Adipose tissue (tissue), 3 donors: ENCODE results near the gene C16orf86. TPM values are rescaled to one million over a fixed set of nuclear protein-coding genes. Genes with fewer than 3 reads are reported as not detected.

Experiments
- H3K27ac ChIP-seq: one replicate; pipeline ENCODE4 v1.5.1; 2013; ENCODE audit warnings: low read depth, low read length
- WGBS, 3 donors: extraction: QIAGEN DNeasy Blood & Tissue Kit; methylation state at CpG; one replicate each; pipeline ENCODE4 v1.1.7; 2013; 5-methylcytosine and 5-hydroxymethylcytosine counted together
- polyA plus RNA-seq, 3 donors: library from polyadenylated mRNA; stranded (reverse); fragments of 200-250 nt; gene quantifications; one replicate each; pipeline ENCODE4 v1.2.3, GENCODE V29; 2013
- donor health status: healthy with polysubstance abuse.
- donor health status: Bipolar disorder and iron deficiency.
- donor health status: healthy.

C16orf86 gene, protein sequence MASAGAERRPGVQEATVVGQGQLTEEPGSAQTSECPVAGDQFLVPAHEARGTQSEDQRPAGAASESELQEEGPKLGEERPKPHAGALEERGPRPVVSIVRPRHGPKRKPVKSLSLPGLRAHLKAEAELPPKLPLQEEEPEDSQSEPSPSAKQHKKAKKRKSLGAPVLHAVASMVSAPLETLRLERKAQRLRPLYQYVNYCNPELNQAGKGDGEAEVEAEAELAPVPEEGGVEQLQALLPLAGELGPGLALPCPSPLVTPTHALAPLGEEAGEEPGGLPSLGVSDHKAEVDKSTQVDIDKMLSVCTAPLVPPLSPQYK
- polyA plus RNA-seq: 1 to 10 TPM; 3.5 to 6.5 (median 4.9) TPM

DNA sequence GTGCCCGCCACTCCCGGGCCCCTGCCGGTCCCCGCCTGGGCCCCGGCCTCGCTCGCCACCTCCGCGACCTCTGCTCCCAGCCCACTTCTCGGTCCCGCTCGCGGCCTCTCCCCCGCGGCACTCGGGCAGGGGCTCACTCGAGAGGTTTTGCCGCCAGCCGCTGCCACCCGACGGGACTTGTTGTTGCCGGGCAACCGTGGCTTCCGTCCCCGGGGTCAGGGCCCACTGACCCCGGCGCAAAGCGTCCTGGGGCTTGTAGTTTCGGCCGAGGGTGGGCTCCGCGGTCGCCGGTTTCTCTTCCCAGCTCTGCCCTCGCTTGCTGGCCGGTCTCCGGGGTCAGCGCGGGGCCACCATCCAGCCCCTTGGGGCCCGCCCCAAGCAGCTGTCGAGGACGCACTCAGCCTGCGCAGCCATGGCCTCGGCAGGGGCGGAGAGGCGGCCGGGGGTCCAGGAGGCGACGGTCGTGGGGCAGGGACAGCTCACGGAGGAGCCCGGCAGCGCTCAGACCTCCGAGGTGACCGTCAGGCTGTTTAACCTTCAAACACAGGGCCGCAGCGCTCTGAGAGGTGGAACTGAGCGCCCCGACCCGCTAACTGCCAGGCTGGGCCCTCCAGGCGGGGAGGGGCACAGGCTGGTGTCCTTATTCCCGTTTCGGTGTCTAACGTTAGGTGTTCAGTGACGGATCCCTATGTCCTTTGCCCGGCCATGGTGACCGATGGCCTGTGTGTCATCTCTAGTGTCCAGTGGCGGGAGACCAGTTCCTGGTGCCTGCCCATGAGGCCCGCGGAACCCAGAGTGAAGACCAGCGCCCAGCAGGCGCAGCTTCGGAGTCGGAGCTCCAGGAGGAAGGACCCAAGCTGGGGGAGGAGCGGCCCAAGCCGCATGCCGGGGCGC lies at the start of gene C16orf86, which contains the start of gene ENKD1:
Gene C16orf86, plus strand, starts transcription at position 256 of the 894 bp plus-strand sequence. Its CDS starts 157 bp downstream, at position 413.
Gene ENKD1, minus strand, starts transcription at position 192 of the 894 bp plus-strand sequence. CDS start 308 bp downstream, outside the sequence.
- peak within 1 kb of the TSS; percentile 19 for H3K27ac ChIP-seq
- WGBS, 3 donors: 3 to 9% (median 4%) methylated on average over 69 to 78 of the region's 78 CpGs

GRCh38 chr16:67628216-67628615 lies 38.4 kb upstream of the C16orf86 start:
- WGBS, 3 donors: 94 to 96% (median 96%) methylated on average over 14 of the region's 14 CpGs
- H3K27ac ChIP-seq: no peak overlapping the region

- no peak overlapping the region for H3K27ac ChIP-seq
- WGBS, 3 donors: 53 to 74% (median 63%) methylated on average over 7 of the region's 7 CpGs
These were observed 34.0 kb upstream of the C16orf86 start for GRCh38 chr16:67632415-67633172.

GRCh38 chr16:67636713-67637112 lies 29.9 kb upstream of the C16orf86 start:
- WGBS, 3 donors: 91 to 93% (median 93%) methylated on average over 8 of the region's 8 CpGs
- H3K27ac ChIP-seq: no peak overlapping the region

- 83 to 93% (median 90%) methylated on average over 12 of the region's 12 CpGs for WGBS, 3 donors
- H3K27ac ChIP-seq: no peak overlapping the region
These were observed 29.0 kb upstream of the C16orf86 start for GRCh38 chr16:67637625-67638024.

DNA sequence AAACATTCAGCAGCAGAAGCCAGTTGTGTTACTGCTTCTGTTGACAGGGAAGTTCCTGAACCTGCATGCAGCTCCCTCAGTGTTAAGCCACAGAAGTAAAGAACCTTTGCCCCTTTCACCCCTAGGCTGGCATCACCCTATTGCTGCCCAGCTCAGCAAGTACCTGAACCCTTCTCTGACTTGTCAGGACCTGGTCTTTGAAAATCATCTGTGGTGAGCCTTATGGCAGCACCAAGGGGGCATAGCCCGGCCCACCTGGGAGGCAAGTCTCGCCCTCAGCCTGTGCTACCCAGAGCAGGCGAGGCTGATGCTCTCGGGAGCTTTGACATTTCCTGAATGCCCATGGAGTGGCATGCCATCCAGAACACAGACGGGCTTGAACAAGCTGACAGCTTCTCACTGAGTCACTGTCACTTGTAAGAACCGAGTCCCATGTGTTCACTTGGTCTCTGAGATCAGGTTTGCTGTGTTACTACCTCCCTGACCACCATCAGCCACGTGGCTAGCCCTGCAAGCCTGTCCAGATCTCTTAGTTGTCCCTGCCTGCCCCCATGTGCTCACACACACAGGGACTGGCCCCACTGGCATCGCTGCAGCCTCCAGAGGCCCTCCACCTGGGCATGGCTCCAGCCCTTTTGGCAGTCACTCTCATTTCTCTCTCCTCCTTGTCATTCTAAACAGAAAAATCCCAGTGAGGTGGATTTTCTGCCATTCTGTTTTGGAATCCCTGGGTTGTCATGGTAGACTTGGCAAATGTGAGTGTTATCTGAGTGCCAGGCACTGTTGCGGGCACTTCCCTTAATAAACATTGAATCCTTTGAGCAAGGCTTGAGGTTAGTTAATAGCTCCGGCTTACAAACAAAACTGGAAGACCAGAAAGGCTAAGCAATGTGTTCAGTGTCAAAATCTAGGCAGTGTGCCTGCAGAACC lies 24.6 kb upstream of the C16orf86 start:
- H3K27ac ChIP-seq: no peak overlapping the region
- WGBS, 3 donors: 43 to 65% (median 55%) methylated on average over 10 of the region's 10 CpGs

DNA sequence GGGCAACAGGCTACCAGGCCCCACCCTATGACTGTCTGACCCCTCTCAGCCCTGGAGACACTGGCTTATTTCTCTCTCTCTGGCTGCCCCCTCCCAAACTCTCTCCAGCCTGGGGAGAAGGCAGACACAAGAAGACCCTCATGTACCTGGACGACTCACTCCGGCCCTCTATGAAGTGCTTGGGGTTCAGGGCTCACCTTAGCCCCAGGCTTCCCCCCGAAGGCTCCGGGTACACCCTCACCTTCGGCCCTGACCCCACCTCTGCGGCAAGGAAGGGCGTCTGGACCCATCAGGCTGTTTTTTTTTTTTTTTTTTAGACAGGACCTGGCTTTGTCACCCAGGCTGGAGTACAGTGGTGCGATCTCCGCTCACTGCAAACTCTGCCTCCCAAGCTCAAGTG lies 22.6 kb upstream of the C16orf86 start:
- H3K27ac ChIP-seq: no peak overlapping the region
- WGBS, 3 donors: 87 to 97% (median 91%) methylated on average over 9 of the region's 9 CpGs

DNA sequence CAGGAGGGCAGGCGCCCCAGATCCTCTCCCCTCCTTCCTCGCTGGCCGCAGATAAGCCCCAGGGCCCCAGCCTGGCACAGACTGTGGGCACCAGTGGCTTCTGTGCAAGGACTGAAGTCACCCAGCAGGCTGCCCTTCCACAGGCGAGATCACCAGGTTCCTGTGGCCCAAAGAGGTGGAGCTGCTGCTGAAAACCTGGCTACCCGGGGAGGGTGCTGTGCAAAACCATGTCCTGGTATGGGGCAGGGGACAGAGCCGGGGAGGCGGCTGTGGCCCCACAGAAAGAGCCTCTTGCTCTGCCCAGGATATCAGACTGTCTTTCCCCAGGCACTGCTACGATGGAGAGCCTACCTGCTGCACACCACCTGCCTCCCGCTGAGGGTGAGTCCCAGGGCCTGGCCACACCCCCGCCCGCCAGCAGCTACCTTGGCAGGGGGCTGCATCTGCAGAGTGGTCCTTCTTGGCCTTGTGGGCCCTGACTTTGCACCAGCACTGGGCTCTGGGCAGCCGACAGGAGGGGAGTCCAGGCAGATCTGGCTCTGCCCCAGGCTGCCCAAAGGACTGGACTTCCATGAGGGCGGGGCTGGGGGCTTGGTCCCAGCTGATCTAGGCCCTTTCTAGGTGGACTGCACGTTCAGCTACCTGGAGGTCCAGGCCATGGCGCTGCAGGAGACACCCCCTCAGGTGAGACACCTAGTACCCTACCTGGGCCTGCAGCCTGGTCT lies 21.1 kb upstream of the C16orf86 start:
- WGBS, 3 donors: 74 to 85% (median 81%) methylated on average over 14 to 15 of the region's 15 CpGs
- no peak overlapping the region for H3K27ac ChIP-seq

DNA sequence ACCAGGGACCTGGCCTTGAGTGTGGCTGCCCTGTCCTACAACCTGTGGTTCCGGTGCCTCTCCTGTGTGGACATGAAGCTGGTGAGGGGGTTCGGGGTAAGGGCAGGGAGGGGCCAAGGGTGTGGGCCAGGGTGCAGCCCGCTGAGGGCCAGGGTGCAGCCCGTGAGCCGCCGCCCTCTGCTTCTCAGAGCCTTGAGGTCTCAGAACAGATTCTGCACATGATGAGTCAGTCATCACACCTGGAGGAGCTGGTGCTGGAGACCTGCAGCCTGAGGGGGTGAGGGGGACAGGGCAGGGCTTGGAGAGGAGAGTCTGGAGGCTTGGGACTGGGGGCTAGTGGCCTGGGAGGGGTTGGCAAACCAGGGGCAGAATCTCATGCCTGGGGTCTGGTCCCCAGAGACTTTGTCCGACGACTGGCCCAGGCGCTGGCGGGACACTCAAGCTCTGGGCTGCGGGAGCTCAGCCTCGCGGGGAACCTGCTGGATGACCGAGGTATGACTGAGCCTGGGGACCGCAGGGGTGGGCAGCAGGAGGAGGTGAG lies 19.4 kb upstream of the C16orf86 start:
- no peak overlapping the region for H3K27ac ChIP-seq
- 70 to 83% (median 74%) methylated on average over 13 to 15 of the region's 15 CpGs for WGBS, 3 donors

- H3K27ac ChIP-seq: no peak overlapping the region
- WGBS, 3 donors: 65 to 81% (median 76%) methylated on average over 9 to 13 of the region's 13 CpGs
These were observed 18.9 kb upstream of the C16orf86 start for GRCh38 chr16:67647681-67648080.

DNA sequence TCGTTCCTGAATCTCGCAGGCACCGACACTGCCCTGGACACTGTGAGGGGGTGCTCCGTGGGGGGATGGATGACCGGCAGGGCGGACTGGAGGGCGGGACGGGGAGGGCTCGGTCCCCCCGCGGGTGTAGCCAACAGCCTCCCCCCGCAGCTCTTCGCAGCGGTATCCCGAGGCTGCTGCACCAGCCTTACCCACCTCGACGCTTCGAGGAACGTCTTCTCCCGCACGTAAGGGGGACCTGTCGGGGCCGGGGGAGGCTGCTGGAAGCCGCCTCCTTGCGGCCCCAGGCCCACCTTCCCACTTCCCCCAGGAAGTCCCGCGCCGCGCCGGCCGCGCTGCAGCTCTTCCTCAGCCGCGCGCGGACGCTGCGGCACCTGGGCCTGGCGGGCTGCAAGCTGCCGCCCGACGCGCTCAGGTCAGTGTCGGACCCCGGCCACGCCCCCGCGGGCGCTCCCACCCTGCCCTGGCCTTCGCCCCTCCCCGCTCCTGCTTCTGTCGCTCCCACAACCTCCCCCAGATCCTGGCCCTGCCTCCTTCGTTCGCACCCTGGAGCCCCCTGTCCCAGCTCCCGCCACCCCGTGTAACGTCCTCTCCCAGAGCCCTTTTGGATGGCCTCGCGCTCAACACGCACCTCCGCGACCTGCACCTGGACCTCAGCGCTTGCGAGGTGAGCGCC lies 18.4 kb upstream of the C16orf86 start:
- WGBS, 3 donors: 19 to 46% (median 45%) methylated on average over 53 to 65 of the region's 65 CpGs
- no peak overlapping the region for H3K27ac ChIP-seq

- WGBS, 3 donors: 52 to 60% (median 56%) methylated on average over 34 to 35 of the region's 35 CpGs
- H3K27ac ChIP-seq: no peak overlapping the region
These were observed 17.7 kb upstream of the C16orf86 start for GRCh38 chr16:67648764-67649407.

DNA sequence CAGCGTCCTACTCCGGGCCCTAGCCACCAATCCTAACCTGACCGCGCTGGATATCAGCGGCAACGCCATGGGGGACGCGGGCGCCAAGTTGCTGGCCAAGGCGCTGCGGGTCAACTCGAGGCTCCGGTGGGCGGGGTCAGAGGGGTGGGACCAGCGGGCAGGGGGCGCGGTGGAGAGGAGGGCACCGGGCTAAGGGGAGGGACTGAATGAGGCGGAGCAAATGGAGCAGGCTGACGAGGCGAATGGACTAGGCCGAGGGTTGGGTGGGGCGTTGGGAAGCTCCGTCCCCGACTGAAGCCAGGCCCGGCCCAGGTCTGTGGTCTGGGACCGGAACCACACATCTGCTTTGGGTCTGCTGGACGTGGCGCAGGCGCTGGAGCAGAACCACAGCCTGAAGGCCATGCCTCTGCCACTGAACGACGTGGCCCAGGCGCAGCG lies 17.1 kb upstream of the C16orf86 start:
- 25 to 46% (median 45%) methylated on average over 34 of the region's 34 CpGs for WGBS, 3 donors
- H3K27ac ChIP-seq: no peak overlapping the region

GRCh38 chr16:67650023-67650422 lies 16.6 kb upstream of the C16orf86 start:
- H3K27ac ChIP-seq: no peak overlapping the region
- 67 to 76% (median 76%) methylated on average over 8 of the region's 8 CpGs for WGBS, 3 donors

DNA sequence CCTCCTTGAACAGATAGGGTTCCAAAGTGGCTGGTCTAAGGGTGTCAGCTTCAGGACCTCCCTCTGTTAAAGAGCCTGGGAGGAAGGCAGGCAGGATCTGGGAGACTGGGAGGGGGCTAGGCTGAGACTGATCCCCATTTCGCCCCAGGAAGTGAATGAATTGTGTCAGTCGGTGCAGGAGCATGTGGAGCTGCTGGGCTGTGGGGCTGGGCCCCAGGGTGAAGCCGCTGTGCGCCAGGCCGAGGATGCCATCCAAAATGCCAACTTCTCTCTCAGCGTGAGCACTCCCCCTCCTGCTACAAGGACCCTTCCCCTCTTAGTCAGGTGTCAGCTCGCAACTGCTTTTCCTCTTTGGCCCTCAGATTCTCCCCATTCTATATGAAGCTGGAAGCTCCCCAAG lies 15.6 kb upstream of the C16orf86 start:
- no peak overlapping the region for H3K27ac ChIP-seq
- 92 to 97% (median 93%) methylated on average over 7 of the region's 7 CpGs for WGBS, 3 donors

DNA sequence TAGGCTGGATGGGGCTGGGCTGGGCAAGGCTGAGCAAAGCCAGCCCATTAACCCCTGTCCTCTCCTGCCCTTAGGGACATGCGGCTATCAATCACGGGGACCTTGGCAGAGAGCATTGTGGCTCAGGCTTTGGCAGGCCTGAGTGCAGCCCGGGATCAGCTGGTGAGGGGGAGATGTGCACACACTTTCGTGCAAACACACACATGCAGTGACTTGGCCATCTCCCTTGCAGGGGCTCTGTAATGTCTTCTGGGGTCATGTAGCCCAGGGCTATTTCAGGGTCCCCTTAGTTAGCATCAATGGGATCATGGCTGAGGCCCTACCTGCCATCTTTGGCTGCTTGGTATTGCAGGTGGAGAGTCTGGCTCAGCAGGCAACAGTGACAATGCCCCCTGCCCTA lies 14.8 kb upstream of the C16orf86 start:
- no peak overlapping the region for H3K27ac ChIP-seq
- 83 to 86% (median 86%) methylated on average over 4 of the region's 4 CpGs for WGBS, 3 donors
